Gastroesophageal sphincter (tissue), 4 donors: ENCODE measurements around the gene AUTS2. TPM values are rescaled to one million over a fixed set of nuclear protein-coding genes. Genes with fewer than 3 reads are reported as not detected.

Experiments
- ATAC-seq: fragments of 150-250 bp; one replicate; pipeline ENCODE4 v1.9.1; 2016; ENCODE audit warnings: mild to moderate bottlenecking, moderate library complexity
- H3K27ac ChIP-seq, 4 donors: fragments of 200-600 bp; sonication (generic) in 3 of 4; 1 replicate in 3 of 4; 2 replicates in 1 of 4; pipeline ENCODE4 v1.5.1; 2016 to 2019
- H3K27me3 ChIP-seq: fragments of 200-600 bp; sonication (generic); one replicate; pipeline ENCODE4 v1.5.1; 2019
- H3K36me3 ChIP-seq, 2 donors: fragments of 200-600 bp; sonication (generic); one replicate each; pipeline ENCODE4 v1.5.1; 2019; ENCODE audit warnings: control low read depth in 1 of 2
- H3K4me1 ChIP-seq, 3 donors: fragments of 200-600 bp; sonication (generic); 1 replicate in 2 of 3; 2 replicates in 1 of 3; pipeline ENCODE4 v1.5.1; 2016 to 2019; ENCODE audit warnings: control low read depth in 2 of 3
- H3K4me3 ChIP-seq, 2 donors: fragments of 200-600 bp; sonication (generic); one replicate each; pipeline ENCODE4 v1.5.1; 2019; ENCODE audit warnings: mild to moderate bottlenecking in 1 of 2, moderate library complexity in 1 of 2
- H3K9me3 ChIP-seq, 3 donors: fragments of 200-600 bp; sonication (generic); one replicate each; pipeline ENCODE4 v1.5.1; 2017 to 2019; ENCODE audit warnings: control low read depth in 2 of 3
- CTCF ChIP-seq, 4 experiments: fragments of 200-600 bp in 2 of 4; fragments of 450-650 bp in 2 of 4; sonication (generic) in 1 of 4; IDR thresholded peaks; one replicate each; pipeline ENCODE4 v1.5.1; 2017 to 2019; ENCODE audit warnings: antibody characterized with exemption in 4 of 4, mild to moderate bottlenecking in 2 of 4, moderate library complexity in 2 of 4
- EP300 ChIP-seq: sonication (generic); formaldehyde crosslinking; IDR thresholded peaks from one replicate; pipeline ENCODE4 v1.6.1; 2017; ENCODE audit warnings: antibody characterized with exemption, mild to moderate bottlenecking
- POLR2A ChIP-seq, 2 donors: fragments of 450-650 bp; IDR thresholded peaks; one replicate each; pipeline ENCODE4 v1.6.1; 2017; ENCODE audit warnings: antibody characterized with exemption in 2 of 2, mild to moderate bottlenecking in 2 of 2, moderate library complexity in 1 of 2
- POLR2AphosphoS5 ChIP-seq: sonication (generic); formaldehyde crosslinking; IDR thresholded peaks from one replicate; pipeline ENCODE4 v1.6.1; 2017; ENCODE audit warnings: antibody characterized with exemption
- WGBS, 2 donors: methylation state at CpG; one replicate each; pipeline ENCODE4 v1.1.5; 2018; ENCODE audit warnings: low coverage in 1 of 2; 5-methylcytosine and 5-hydroxymethylcytosine counted together
- total RNA-seq, 4 donors: library from RNA; depleted of rRNA; stranded (reverse); fragments of >200 nt; gene quantifications; one replicate each; pipeline ENCODE4 v1.1.0, GENCODE V29; 2016

The AUTS2 gene
- total RNA-seq, 4 donors from 2014 or later = 12.2 to 48.7 (median 44.1) TPM

- ATAC-seq = no peak
- no peak for TF ChIP-seq POLR2AphosphoS5
- TF ChIP-seq POLR2A (IDR thresholded peaks at IDR 0.05) = no peak
- no peak for TF ChIP-seq EP300
- TF ChIP-seq CTCF (IDR thresholded peaks at IDR 0.05) = no peak
- H3K4me1 ChIP-seq = peaks cover 2 to 13% (median 3%) of the 10 kb centered on the region in 3 donors
- no peaks in the 10 kb centered on the region for H3K36me3 ChIP-seq
- H3K9me3 ChIP-seq = no peaks in the 10 kb centered on the region
- no peak overlapping the region for H3K27ac ChIP-seq
- no peak overlapping the region for H3K4me3 ChIP-seq
- 65 to 71% methylated on average over 4 of the region's 4 CpGs for WGBS, 2 donors
- no peaks in the 10 kb centered on the region for H3K27me3 ChIP-seq
Measured at GRCh38 chr7:70142247-70142932, 544.1 kb downstream of the AUTS2 start.

- no peaks in the 10 kb centered on the region for H3K9me3 ChIP-seq
- H3K4me1 ChIP-seq = peaks cover 2 to 13% (median 3%) of the 10 kb centered on the region in 3 donors
- WGBS, 2 donors = 20 to 25% methylated on average over 5 of the region's 5 CpGs
- H3K27ac ChIP-seq = no peak overlapping the region
- H3K4me3 ChIP-seq = no peak overlapping the region
- no peaks in the 10 kb centered on the region for H3K27me3 ChIP-seq
- peak; percentile 13 for TF ChIP-seq POLR2AphosphoS5
- no peak for TF ChIP-seq EP300
- ATAC-seq = peak; percentile 50
- H3K36me3 ChIP-seq = no peaks in the 10 kb centered on the region
Measured at GRCh38 chr7:70143075-70144044, 545.1 kb downstream of the AUTS2 start.

- no peak for ATAC-seq
- Histone ChIP-seq H3K4me3 (no peak overlapping the region), H3K36me3 (no peaks in the 10 kb centered on the region), H3K27ac (no peak overlapping the region), H3K4me1 (peaks cover 0 to under 1% (median 0%) of the 10 kb centered on the region in 3 donors), H3K9me3 (peaks cover 0 to 8% (median 0%) of the 10 kb centered on the region in 3 donors), H3K27me3 (no peaks in the 10 kb centered on the region)
- TF ChIP-seq POLR2AphosphoS5 (no peak), POLR2A (IDR thresholded peaks at IDR 0.05) (no peak), CTCF (IDR thresholded peaks at IDR 0.05) (no peak), EP300 (no peak)
- 95 to 100% methylated on average over 1 of the region's 1 CpG for WGBS, 2 donors
Measured at GRCh38 chr7:70148997-70149396, 550.7 kb downstream of the AUTS2 start.

- no peak overlapping the region for H3K4me3 ChIP-seq
Measured at GRCh38 chr7:70152313-70152712, 554.0 kb downstream of the AUTS2 start.

More at GRCh38 chr7:70152313-70152712, 554.0 kb downstream of the AUTS2 start:
- H3K9me3 ChIP-seq = peaks cover 0 to 8% (median 0%) of the 10 kb centered on the region in 3 donors
- no peak for TF ChIP-seq EP300
- TF ChIP-seq CTCF (IDR thresholded peaks at IDR 0.05) = no peak
- TF ChIP-seq POLR2A (IDR thresholded peaks at IDR 0.05) = no peak
- no peak for TF ChIP-seq POLR2AphosphoS5
- H3K27me3 ChIP-seq = no peaks in the 10 kb centered on the region
- ATAC-seq = no peak
- WGBS, 2 donors = 100% methylated on average over 1 of the region's 1 CpG
- H3K27ac ChIP-seq = no peak overlapping the region
- H3K4me1 ChIP-seq = no peaks in the 10 kb centered on the region
- no peaks in the 10 kb centered on the region for H3K36me3 ChIP-seq
